HG03558 (cell line): ENCODE results near the gene APOD.

Experiments used
- ATAC-seq: cut with Tn5 transposase; IDR thresholded peaks from one replicate; pipeline ENCODE4 v1.9.1; 2021; ENCODE audit warnings: moderate number of reproducible peaks; ENCODE audit not compliant: unreplicated experiment; ENCODE audit errors: extremely low read depth

The APOD gene

DNA sequence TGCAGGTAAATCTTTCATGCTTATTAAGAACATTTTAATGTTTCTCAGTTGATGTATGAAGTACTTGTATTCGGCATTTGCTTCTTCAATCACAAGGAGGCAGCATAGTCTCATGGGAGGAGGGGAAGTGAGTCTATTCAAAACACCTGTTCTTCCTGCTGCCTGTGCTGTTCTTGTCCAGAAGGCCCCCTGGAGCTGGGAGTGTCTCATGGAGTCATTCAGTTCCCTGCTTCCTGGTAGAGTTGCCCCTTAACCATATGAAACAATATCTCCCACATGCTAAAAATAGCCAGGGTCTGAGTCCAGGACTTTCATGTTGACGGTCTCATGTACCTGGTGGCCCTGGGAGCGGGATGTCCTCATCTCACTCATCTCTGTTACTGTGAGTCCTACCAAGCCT, 25.1 kb downstream of the APOD start:
- no peak for ATAC-seq

DNA sequence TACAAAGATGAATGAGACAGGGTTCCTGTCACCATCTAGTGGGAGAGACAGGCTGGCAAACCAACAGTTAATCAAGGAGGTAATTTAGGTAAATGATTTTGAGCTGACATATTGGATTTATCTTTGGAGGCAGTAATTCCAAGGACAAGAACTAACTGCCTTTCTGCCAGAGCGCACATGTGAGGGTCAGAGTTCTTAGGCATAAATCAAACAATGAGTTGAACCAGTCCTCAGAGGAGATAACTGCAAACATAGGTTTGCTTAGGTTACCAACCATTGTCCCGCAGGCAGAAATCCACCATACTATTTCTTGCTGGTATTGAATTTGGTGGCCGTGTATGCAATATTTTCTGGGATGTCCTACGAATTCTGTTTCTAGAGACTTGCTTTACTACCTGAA, 26.4 kb downstream of the APOD start:
- no peak for ATAC-seq

- ATAC-seq = no peak
Measured at GRCh38 chr3:195556390-195556789, 27.4 kb downstream of the APOD start.

DNA sequence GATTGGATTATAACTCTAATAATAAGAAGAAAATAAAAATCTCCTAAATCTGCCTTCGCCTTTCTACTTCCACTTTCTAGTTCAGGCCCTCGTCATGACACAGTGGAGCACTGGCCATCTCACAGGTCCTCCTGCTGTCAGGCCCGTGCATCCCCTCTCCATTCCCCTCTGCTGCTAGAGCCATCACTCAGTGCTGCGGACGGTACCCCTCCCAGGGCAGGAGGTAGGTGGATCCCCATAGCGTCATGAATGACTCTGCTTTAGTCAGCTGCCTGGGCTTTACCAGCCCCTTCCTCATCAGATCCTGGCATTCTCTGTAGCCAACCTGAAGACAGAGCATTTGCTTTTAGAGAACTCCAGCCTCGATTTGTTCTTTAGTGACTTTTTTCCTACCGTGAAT, 28.6 kb downstream of the APOD start:
- no peak for ATAC-seq

DNA sequence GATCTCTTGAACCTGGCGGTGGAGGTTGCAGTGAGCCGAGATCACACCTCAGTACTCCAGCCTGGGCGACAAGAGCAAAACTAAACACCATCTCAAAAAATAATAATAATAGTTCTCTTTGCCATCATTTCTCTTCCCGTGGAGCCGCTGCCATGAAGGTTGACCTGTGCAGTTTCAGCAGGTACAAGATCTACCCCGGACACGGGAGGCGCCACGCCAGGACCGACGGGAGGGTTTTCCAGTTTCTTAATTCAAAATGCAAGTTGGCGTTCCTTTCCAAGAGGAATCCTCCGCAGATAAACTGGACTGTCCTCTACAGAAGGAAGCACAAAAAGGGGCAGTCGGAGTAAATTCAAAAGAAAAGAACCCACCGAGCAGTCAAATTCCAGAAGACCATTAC, 29.3 kb downstream of the APOD start:
- ATAC-seq = no peak

DNA sequence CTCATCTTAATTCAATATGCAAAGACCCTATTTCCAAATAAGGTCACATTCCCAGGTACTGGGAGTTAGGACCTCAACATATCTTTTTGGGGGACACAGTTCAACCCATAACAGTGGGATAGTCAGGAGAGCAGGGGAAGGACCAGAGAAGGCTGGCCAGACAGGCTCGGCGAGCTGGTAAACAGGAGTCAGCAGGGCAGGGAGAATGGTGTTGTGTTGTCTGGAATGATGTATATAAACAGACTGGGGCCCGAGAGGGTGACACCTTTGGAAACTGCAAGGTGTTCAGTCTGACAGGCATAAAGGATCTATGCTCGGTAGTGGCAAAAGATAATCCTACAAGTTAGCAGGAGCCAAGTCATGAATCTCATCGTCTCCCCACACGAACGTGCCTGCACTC, 30.5 kb downstream of the APOD start:
- no peak for ATAC-seq

- no peak for ATAC-seq
Measured at GRCh38 chr3:195551381-195551978, 32.3 kb downstream of the APOD start.

DNA sequence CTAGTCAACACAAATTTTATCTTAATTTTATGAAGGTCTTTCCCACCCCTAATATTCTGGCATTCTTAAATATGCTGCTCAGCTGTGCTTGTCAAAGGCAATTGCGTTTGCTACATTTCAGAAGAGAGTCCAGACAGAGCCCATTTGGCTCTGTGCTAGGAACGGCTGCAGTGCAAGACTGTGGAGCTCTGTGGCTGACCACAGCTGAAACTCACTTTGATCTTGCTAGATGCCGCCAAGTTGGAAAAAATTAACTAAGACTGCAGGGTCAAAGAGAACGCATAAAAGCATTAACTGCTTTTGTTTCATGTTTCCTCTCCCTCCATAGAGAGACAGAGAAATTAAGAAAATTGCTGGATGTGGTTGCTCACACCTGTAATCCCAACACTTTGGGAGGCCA, 33.0 kb downstream of the APOD start:
- no peak for ATAC-seq

DNA sequence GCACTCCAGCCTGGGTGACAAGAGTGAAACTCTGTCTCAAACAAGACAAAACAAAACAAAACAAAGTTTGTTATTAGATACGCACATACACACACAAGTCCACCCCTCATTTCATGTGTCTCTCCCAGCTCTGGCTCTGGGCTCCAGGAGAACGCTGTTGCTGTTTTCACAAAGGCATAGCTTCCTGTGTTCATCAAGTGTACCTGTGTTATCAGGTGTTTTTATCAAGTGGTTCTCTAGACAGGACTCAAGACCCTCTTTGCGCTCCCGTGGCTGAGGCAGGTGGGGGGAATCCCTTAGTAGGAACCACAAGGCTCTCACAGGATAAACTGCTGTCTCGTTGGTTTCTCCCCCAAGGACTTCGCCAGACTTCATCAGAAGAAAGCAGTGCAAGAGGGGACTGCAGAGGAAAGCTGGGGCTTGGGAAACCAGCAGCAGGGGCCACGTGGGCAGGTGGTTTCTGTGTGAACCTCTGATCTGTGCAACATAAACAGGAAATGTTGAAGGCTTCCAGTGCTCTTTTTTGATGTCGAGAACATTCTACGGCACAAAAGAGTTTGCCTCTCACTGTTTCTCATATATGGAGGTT, 33.7 kb downstream of the APOD start:
- ATAC-seq = no peak

GRCh38 chr3:195548987-195549386, 34.8 kb downstream of the APOD start:
- ATAC-seq = no peak

GRCh38 chr3:195548501-195548900, 35.2 kb downstream of the APOD start:
- ATAC-seq = no peak

DNA sequence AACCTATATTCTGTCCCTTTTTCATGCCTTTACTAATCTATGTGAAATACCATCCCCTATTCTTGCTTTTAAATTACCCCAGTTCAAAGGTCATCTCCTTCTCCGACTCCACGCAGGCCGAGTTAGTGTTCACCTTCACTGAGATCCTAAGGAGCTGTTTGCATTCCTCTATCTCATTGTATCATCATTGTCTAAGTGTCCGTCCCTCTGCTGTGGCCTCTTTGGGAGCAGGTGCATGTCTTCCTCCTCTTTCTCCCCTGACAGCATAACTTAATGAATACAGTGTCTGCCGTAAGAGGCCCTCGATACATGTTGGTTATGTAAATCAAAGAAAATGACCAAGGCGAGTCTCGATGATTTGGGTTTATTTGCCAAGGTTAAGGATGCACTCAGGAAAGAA, 35.7 kb downstream of the APOD start:
- no peak for ATAC-seq

DNA sequence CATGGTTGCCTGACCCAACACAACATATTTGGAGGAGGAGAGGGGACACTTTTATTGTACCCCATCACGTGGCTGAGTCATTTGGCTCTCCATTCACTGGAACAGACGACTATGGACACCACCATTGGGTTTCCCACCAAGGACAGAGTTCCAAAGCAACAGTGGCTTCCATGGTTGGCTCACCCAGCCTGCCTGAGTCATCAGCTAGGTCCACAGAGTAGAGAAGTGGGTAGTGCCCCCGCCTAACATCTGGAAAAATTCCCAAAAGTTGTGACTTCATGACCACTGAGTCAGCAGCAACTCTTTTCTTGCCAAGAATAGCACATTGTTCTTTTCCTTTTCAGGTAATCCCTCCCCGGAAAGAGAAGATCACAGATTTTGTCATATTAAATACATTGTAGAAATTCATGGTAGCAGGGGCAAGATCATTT, 37.6 kb downstream of the APOD start:
- no peak for ATAC-seq

DNA sequence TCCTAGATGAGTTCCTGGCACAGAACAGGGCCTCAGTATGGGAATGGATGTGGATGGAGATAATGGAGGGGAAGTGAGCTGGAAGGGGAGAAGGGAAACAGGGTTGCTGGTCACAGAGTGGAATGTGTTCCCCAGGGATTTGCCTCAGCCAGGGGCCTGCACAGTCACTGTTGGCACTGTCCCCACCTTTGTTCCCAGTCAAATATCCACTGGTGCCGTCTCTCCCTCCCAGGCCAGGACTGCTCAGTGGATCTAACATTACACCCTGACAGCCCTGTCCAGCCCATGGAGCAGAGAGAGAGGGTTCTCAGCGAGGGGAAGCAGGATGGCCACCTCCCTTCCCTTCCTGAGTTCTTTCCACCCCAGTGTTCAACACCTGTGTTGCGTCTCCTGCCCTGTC, 39.1 kb downstream of the APOD start:
- ATAC-seq = no peak

DNA sequence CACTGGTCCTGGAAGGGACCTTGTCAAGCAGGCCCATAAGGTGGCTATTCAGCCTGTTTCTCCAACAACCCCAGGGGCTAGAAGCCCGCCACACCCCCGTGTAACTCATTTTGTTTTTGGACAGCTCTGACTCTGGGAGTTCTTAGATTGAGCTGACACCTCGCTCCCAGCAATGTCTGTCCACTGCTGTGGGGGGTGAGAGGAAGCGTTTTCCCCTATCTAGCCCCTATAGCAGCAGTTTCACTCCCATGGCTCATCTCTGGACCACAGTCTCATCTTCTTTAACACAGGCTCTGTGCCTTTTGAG, 39.6 kb downstream of the APOD start:
- no peak for ATAC-seq

DNA sequence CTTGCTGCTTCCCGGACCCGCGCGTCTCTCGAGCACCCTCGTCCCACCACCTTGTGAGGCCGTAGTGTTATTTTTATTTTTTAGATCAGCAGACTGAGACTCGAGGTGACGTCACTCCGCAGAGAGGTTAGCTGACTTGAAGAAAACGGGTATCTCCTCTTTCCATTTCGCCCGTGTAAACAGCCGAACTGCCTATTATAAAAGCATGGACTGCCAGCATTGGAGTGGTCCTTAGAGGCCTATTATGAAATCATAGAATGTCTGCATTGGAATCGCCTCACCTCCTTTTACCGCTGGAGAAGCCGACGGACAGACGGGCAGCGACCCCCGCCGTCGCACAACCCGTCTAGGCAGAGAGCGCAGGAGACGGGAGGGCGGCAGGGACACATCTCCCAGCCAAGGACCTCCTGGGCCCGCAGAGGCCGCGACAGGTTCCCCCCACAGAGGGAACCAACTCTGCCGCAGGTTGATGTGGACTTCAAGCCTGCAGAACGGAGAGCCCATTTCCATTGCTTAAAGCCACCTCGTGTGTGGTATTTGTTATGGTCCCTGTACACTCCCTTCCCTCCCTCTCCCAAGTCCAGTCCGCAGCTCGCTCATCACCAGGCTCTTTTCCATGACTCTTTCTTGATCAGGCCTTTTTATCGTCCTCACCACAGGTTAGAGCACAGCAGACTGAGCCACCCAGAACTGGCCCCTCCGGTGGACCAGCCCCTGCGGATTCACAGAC, 40.1 kb downstream of the APOD start:
- no peak for ATAC-seq

DNA sequence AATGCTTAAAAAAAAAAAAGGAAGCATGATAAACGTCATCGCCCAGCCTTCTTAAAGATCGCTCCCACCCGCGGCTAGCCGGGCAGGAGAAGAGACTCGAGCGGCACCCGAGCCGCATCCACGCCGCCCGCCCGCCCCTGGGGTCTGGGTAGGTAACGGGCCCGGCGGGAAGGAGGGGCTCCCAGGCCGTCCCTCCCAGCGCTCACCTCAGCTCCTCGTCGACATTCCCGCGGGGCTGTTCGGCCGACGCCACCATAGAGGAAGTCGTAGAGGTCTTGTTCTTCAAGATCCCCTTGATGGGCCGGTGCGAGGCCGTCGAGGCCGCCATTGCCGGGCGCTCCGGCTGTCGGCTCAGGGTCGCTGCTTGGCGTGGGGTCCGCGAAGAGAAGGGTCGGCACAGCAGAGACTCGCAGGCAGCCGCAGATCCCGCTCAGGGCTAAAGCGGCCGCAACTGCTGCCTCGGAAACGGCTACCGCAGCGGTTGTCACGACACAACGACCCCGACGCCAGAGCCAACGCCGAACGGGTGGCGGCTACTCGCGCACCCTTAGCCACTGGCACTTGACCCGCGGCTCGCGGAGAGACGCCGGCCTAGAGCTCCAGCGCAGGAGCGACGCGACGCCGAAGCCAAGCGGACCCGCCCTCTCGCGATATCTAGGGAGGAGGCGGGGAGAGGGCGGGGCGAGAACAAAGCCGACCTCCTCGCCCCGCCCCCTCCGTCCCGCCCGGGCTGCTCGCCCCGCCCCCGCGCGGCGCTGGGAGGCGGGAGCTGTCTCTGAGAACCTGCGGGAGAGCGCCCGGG, 40.8 kb downstream of the APOD start, which contains the start of gene PPP1R2:
Gene PPP1R2 (minus strand): TSS at position 628 of the 802 bp plus-strand sequence. CDS start 300 bp downstream, at position 328.
- ATAC-seq = peak; percentile 39

- ATAC-seq = no peak
Measured at GRCh38 chr3:195542316-195542697, 41.4 kb downstream of the APOD start.

GRCh38 chr3:195540511-195540910, 43.2 kb downstream of the APOD start:
- no peak for ATAC-seq

GRCh38 chr3:195540027-195540426, 43.7 kb downstream of the APOD start:
- ATAC-seq = no peak

DNA sequence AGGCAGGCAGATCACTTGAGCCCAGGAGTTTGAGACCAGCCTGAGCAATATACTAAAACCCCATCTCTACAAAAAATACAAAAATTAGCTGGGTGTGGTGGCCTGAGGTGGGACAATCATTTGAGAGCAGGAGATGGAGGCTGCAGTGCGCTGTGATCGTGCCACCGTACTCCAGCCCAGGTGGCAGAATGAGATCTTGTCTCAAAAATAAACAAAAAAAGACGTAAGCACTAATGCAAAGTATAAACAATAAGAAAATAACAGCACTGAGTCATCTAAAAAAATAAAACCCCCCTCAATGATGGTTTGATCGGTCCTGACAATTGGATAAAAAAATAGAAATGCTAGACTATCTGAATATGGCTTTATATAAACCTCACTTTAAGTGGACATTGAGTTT, 44.3 kb downstream of the APOD start:
- no peak for ATAC-seq
